GM12878 (cell line): ENCODE data around the gene DLX3.

ENCODE experiments used
- ASH2L ChIP-seq: fragments of 300-600, 200-600 bp; sonication (generic); IDR thresholded peaks from 2 replicates; pipeline ENCODE4 v1.6.1; 2017; ENCODE audit warnings: low read depth, mild to moderate bottlenecking, borderline replicate concordance
- ATF3 ChIP-seq: IDR thresholded peaks from 2 replicates; pipeline ENCODE4 v1.6.1; 2011; ENCODE audit warnings: low read depth, mild to moderate bottlenecking, low read length, moderate library complexity, borderline replicate concordance; ENCODE audit errors: extremely low read depth
- CHD2 ChIP-seq: IDR thresholded peaks from 2 replicates; pipeline ENCODE4 v1.6.1; 2011; ENCODE audit warnings: low read depth, low read length, improper control_type of control experiment, borderline replicate concordance
- CREB1 ChIP-seq: IDR thresholded peaks from 2 replicates; pipeline ENCODE4 v1.6.1; 2012; ENCODE audit warnings: low read depth, mild to moderate bottlenecking, inconsistent platforms
- CREM ChIP-seq: IDR thresholded peaks from 2 replicates; pipeline ENCODE4 v1.6.1; 2014; ENCODE audit warnings: antibody characterized with exemption, low read depth
- CTCF ChIP-seq, 3 experiments: IDR thresholded peaks in 2 of 3; conservative IDR thresholded peaks in 1 of 3; 2 replicates each; pipeline ENCODE4 v1.5.1; 2011; ENCODE audit warnings: low read depth in 3 of 3, low read length in 3 of 3, mild to moderate bottlenecking in 3 of 3, control low read depth in 2 of 3, moderate library complexity in 2 of 3, inconsistent platforms in 1 of 3, mixed read lengths in 1 of 3; ENCODE audit not compliant: control insufficient read depth in 2 of 3, insufficient read depth in 1 of 3; ENCODE audit errors: extremely low read depth in 1 of 3
- EP300 ChIP-seq, 2 experiments: fragments of 150-350 bp in 1 of 2; IDR thresholded peaks; 2 replicates each; pipeline ENCODE4 v1.6.1; 2011 to 2012; ENCODE audit warnings: low read depth in 2 of 2, low read length in 2 of 2, borderline replicate concordance in 1 of 2, improper control_type of control experiment in 1 of 2, inconsistent platforms in 1 of 2; ENCODE audit not compliant: control insufficient read depth in 1 of 2
- MAX ChIP-seq: IDR thresholded peaks from 2 replicates; pipeline ENCODE4 v1.6.1; 2012; ENCODE audit warnings: low read depth, low read length, improper control_type of control experiment
- NR2C2 ChIP-seq: IDR thresholded peaks from 2 replicates; pipeline ENCODE4 v1.6.1; 2011; ENCODE audit warnings: borderline replicate concordance, low read depth; ENCODE audit not compliant: control insufficient read depth, insufficient read length
- NR2F1 ChIP-seq: fragments of 450-650 bp; conservative IDR thresholded peaks from 2 replicates; pipeline ENCODE4 v1.6.1; 2017; ENCODE audit warnings: mild to moderate bottlenecking
- POLR2A ChIP-seq: IDR thresholded peaks from 2 replicates; pipeline ENCODE4 v1.6.1; 2011; ENCODE audit warnings: low read depth, mild to moderate bottlenecking, low read length
- USF1 ChIP-seq: IDR thresholded peaks from 2 replicates; pipeline ENCODE4 v1.6.1; 2011; ENCODE audit warnings: borderline replicate concordance, low read depth, mild to moderate bottlenecking, moderate library complexity, mixed read lengths, low read length; ENCODE audit not compliant: insufficient read depth; ENCODE audit errors: extremely low read length

- no peak for TF ChIP-seq MAX
- TF ChIP-seq CHD2 = no peak
- no peak for TF ChIP-seq CREB1
- TF ChIP-seq CREM = no peak
- TF ChIP-seq POLR2A = no peak
- TF ChIP-seq USF1 = no peak
- TF ChIP-seq NR2C2 = no peak
- no peak for TF ChIP-seq ASH2L
- no peak for TF ChIP-seq NR2F1
- TF ChIP-seq EP300 (IDR thresholded peaks at IDR 0.05; ENCODE audit: borderline replicate concordance in 1 of 2, control insufficient read depth in 1 of 2, low read depth in 2 of 2, low read length in 2 of 2) = no peak
- TF ChIP-seq CTCF (IDR thresholded peaks at IDR 0.05 in 2 of 3, conservative IDR thresholded peaks at IDR 0.05 in 1 of 3; ENCODE audit: control insufficient read depth in 2 of 3, extremely low read depth in 1 of 3, insufficient read depth in 1 of 3, low read depth in 3 of 3, low read length in 3 of 3) = no peak
- no peak for TF ChIP-seq ATF3
Observed at GRCh38 chr17:49967621-49968404, 27.2 kb downstream of the DLX3 start.
